K562 (cell line): ENCODE data around the gene LUC7L. TPM values are rescaled to one million over a fixed set of nuclear protein-coding genes. Genes with fewer than 3 reads are reported as not detected.

Source experiments
- ATAC-seq: fragments of 200-7000 bp; cut with Tn5 transposase; 3 replicates; pipeline ENCODE4 v1.9.1; 2020; ENCODE audit warnings: moderate library complexity
- BruUV-seq: library from RNA; stranded (reverse); fragments of 400-500 nt; replicated peaks from 2 replicates; lab custom pipeline; 2021; lab: Mats Ljungman, UMichigan
- CTCF ChIA-PET: fragments of 300-600 bp; formaldehyde crosslinking; extraction: SDS; loops from one replicate; lab custom pipeline; 2021; ENCODE audit warnings: low intra/inter-chr PET ratio; lab: Yijun Ruan, JAX
- POLR2A ChIA-PET: fragments of 300-600, 350-650 bp; sonication (Branson Sonifier 250); formaldehyde crosslinking; extraction: SDS; loops from one replicate; lab custom pipeline; 2021; ENCODE audit warnings: antibody characterized with exemption, inconsistent platforms; lab: Yijun Ruan, JAX
- DNase-seq, 4 experiments: peaks; one replicate each; pipeline versions ENCODE4 v3.0.0 to v3.0.0-alpha.2; 2011 to 2018; ENCODE audit warnings: low spot score in 3 of 4, mixed read lengths in 3 of 4; ENCODE audit errors: extremely low read depth in 1 of 4
- FAIRE-seq: peaks from 2 replicates; lab custom pipeline; 2011; peaks lifted over from hg19 to GRCh38; lab: Jason Lieb, UNC
- H2AFZ ChIP-seq: 2 replicates; pipeline ENCODE4 v1.6.0; 2011; ENCODE audit warnings: low read depth, low read length, control low read depth, inconsistent platforms
- H3K27ac ChIP-seq: fragments of 200-600 bp; 3 replicates; pipeline ENCODE4 v1.8.0; 2011; ENCODE audit warnings: low read depth, mild to moderate bottlenecking, control low read depth, inconsistent platforms, low read length, moderate library complexity, mixed read lengths; ENCODE audit errors: extremely low read depth
- H3K27me3 ChIP-seq, 2 experiments: fragments of 300-600 bp in 1 of 2; 2 replicates in 1 of 2; 3 replicates in 1 of 2; pipeline versions ENCODE4 v1.6.0 to v1.8.0; 2011; ENCODE audit warnings: inconsistent platforms in 2 of 2, low read length in 2 of 2, mild to moderate bottlenecking in 1 of 2, mixed read lengths in 1 of 2, moderate library complexity in 1 of 2; ENCODE audit not compliant: control insufficient read depth in 2 of 2, insufficient read depth in 2 of 2
- H3K36me3 ChIP-seq: fragments of 300-600 bp; 3 replicates; pipeline ENCODE4 v1.8.0; 2011; ENCODE audit warnings: mild to moderate bottlenecking, low read length, inconsistent platforms; ENCODE audit not compliant: control insufficient read depth, insufficient read depth
- H3K4me1 ChIP-seq, 2 experiments: fragments of 200-600 bp in 1 of 2; replicated peaks in 1 of 2; 2 replicates in 1 of 2; 3 replicates in 1 of 2; pipeline versions ENCODE4 v1.5.1 to v1.8.0; 2011; ENCODE audit warnings: inconsistent platforms in 2 of 2, low read length in 2 of 2, mild to moderate bottlenecking in 1 of 2, mixed read lengths in 1 of 2, moderate library complexity in 1 of 2; ENCODE audit not compliant: control insufficient read depth in 2 of 2, insufficient read depth in 2 of 2
- H3K4me2 ChIP-seq: 2 replicates; pipeline ENCODE4 v1.6.1; 2011; ENCODE audit warnings: low read length, control low read depth, inconsistent platforms, mixed read lengths; ENCODE audit not compliant: insufficient read depth
- H3K4me3 ChIP-seq: fragments of 200-600 bp; sonication (generic), shearing (Covaris generic); 2 replicates; pipeline ENCODE4 v1.5.1; 2016; ENCODE audit warnings: control low read depth, inconsistent platforms
- H3K79me2 ChIP-seq: fragments of 200-600 bp; 3 replicates; pipeline ENCODE4 v1.8.0; 2011; ENCODE audit warnings: low read length, inconsistent platforms; ENCODE audit not compliant: control insufficient read depth, insufficient read depth
- H3K9ac ChIP-seq, 2 experiments: 2 replicates each; pipeline versions ENCODE4 v1.6.0 to v1.6.1; 2011; ENCODE audit warnings: low read depth in 2 of 2, low read length in 2 of 2, control low read depth in 1 of 2, inconsistent platforms in 1 of 2, mild to moderate bottlenecking in 1 of 2, mixed read lengths in 1 of 2; ENCODE audit not compliant: insufficient read depth in 1 of 2
- H3K9me1 ChIP-seq: one replicate; pipeline ENCODE4 v1.6.0; 2011; ENCODE audit warnings: inconsistent platforms, mild to moderate bottlenecking, low read length, moderate library complexity; ENCODE audit not compliant: control insufficient read depth, insufficient read depth
- H3K9me3 ChIP-seq: replicated peaks from 2 replicates; pipeline ENCODE4 v1.5.1; 2011; ENCODE audit warnings: low read depth, low read length, inconsistent platforms; ENCODE audit not compliant: control insufficient read depth, insufficient read depth
- H4K20me1 ChIP-seq: replicated peaks from 2 replicates; pipeline ENCODE4 v1.6.1; 2011; ENCODE audit warnings: low read length, inconsistent platforms, mixed read lengths; ENCODE audit not compliant: control insufficient read depth, insufficient read depth
- DACH1 ChIP-seq: fragments of 450-650 bp; IDR thresholded peaks from 2 replicates; pipeline ENCODE4 v1.6.1; 2018; ENCODE audit not compliant: partially characterized antibody
- FOXK1 ChIP-seq: sonication (generic); formaldehyde crosslinking; IDR thresholded peaks from 2 replicates; pipeline ENCODE4 v1.8.0; 2022; ENCODE audit warnings: missing genetic modification reagents, mild to moderate bottlenecking, borderline replicate concordance
- GABPB2 ChIP-seq: fragments of 250-450 bp; sonication (Bioruptor Pico); conservative IDR thresholded peaks from 2 replicates; pipeline ENCODE4 v1.5.1; 2021; ENCODE audit warnings: mild to moderate bottlenecking
- JUN ChIP-seq, 2 experiments: sonication (generic) in 1 of 2; formaldehyde crosslinking in 1 of 2; IDR thresholded peaks; 2 replicates each; pipeline versions ENCODE4 v1.6.1 to v1.8.0; 2012 to 2022; ENCODE audit warnings: borderline replicate concordance in 2 of 2, mild to moderate bottlenecking in 2 of 2, improper control_type of control experiment in 1 of 2, low read depth in 1 of 2, low read length in 1 of 2, missing genetic modification reagents in 1 of 2
- ZNF121 ChIP-seq: sonication (generic); formaldehyde crosslinking; conservative IDR thresholded peaks from 2 replicates; pipeline ENCODE4 v1.8.0; 2022; ENCODE audit warnings: missing genetic modification reagents
- WGBS: fragments of 100-300 bp; shearing (Covaris generic); methylation state at CpG from one replicate; pipeline ENCODE4 v1.1.6; 2016; ENCODE audit warnings: low coverage, mixed read lengths; ENCODE audit not compliant: insufficient coverage; ENCODE audit errors: missing lambda C conversion rate; 5-methylcytosine and 5-hydroxymethylcytosine counted together
- in situ Hi-C: fragments of 300-500 bp; cut with MboI; formaldehyde crosslinking; loops from 4 replicates; pipeline ENCODE4 v1.15.0; 2018; ENCODE audit warnings: inconsistent platforms, mixed read lengths
- intact Hi-C: fragments of 100-400 bp; cut with micrococcal nuclease; formaldehyde crosslinking; loops from 2 replicates; pipeline ENCODE4 v1.14.2; 2022
- polyA plus RNA-seq, 8 experiments: library from polyadenylated mRNA; depleted of rRNA in 4 of 8; stranded (reverse) in 5 of 8; unstranded in 3 of 8; fragments of >200 nt; fragmentation: Nextera tagmentation in 2 of 8; fragmentation: Illumina TruSeq in 1 of 8; extraction: Ambion mirVana in 2 of 8; extraction: Trizol in 1 of 8; gene quantifications; 2 replicates each; pipeline versions ENCODE4 v1.2.1 to v1.2.3, GENCODE V29; 2011 to 2014; ENCODE audit warnings: inconsistent platforms in 1 of 8, missing spikeins in 1 of 8
- total RNA-seq, 7 experiments: library from RNA; depleted of rRNA in 6 of 7; stranded (reverse); fragments of >200 nt in 6 of 7; fragmentation: Illumina TruSeq in 2 of 7; extraction: Trizol in 2 of 7; gene quantifications; 2 replicates each; pipeline versions ENCODE4 v1.2.1 to v1.2.3, GENCODE V29; 2011 to 2021; ENCODE audit warnings: low replicate concordance in 1 of 7
- TF ChIP-seq, protein P1 (sequence below), 2 experiments: fragments of 200-800 bp in 1 of 2; sonication (Bioruptor generic) in 1 of 2; sonication (generic) in 1 of 2; formaldehyde crosslinking in 1 of 2; IDR thresholded peaks in 1 of 2; conservative IDR thresholded peaks in 1 of 2; 2 replicates each; pipeline versions ENCODE4 v1.5.0 to v1.6.1; 2016 to 2020; ENCODE audit warnings: missing compliant biosample characterization in 1 of 2, missing genetic modification characterization in 1 of 2, missing genetic modification reagents in 1 of 2
- TF ChIP-seq, protein P2 (sequence below): fragments of 450-650 bp; IDR thresholded peaks from 2 replicates; pipeline ENCODE4 v1.7.0; 2016; ENCODE audit warnings: borderline replicate concordance

LUC7L gene
- total and polyA plus RNA-seq, 9 of the 15 experiments (the other 6 are each of a cell fraction or from before 2014, with no cell fraction given): 1.7 to 93.3 (median 59.5) TPM

- Histone ChIP-seq H3K27me3 (no peaks in the 10 kb centered on the region), H3K27ac (peak overlapping the region; percentile 51; the same call in 2 of the 3 replicates), H3K4me3 (no peak overlapping the region), H3K9me3 (no peaks in the 10 kb centered on the region), H3K9ac (peak overlapping the region in 1 of 2 experiments; percentile 79; a peak in 3 of 4 replicates), H2AFZ (peak overlapping the region; percentile 45), H3K4me2 (no peak overlapping the region), H3K79me2 (peaks cover 27% of the 10 kb centered on the region), H3K9me1 (no peaks in the 10 kb centered on the region), H3K36me3 (no peaks in the 10 kb centered on the region), H3K4me1 (peaks cover 15 to 32% of the 10 kb centered on the region in 2 experiments), H4K20me1 (no peaks in the 10 kb centered on the region)
- ATAC-seq (peak; percentile 48), FAIRE-seq (peak; percentile 11), DNase-seq (peak in 2 of 4 experiments; percentile 3 to 4)
- ChIA-PET POLR2A (interaction anchor here (0.8 to 3.7 kb wide), 3 partner anchors 9 to 13 kb away, joined by 3 to 14 read pairs (median 4); no protein-coding TSS in a partner anchor), CTCF (no interaction called here)
- intact Hi-C loops: no loop called here
- no TSS peak for BruUV-seq
- in situ Hi-C loops: no loop called here
- TF ChIP-seq JUN (IDR thresholded peaks at IDR 0.05; ENCODE audit: borderline replicate concordance, low read depth, low read length) (no peak), JUN (CRISPR knock-in tag; IDR thresholded peaks at IDR 0.05; ENCODE audit: borderline replicate concordance) (no peak), FOXK1 (no peak), GABPB2 (no peak), ZNF121 (peak; percentile 92), DACH1 (no peak)
- TF ChIP-seq, protein P1, sequence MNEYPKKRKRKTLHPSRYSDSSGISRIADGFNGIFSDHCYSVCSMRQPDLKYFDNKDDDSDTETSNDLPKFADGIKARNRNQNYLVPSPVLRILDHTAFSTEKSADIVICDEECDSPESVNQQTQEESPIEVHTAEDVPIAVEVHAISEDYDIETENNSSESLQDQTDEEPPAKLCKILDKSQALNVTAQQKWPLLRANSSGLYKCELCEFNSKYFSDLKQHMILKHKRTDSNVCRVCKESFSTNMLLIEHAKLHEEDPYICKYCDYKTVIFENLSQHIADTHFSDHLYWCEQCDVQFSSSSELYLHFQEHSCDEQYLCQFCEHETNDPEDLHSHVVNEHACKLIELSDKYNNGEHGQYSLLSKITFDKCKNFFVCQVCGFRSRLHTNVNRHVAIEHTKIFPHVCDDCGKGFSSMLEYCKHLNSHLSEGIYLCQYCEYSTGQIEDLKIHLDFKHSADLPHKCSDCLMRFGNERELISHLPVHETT (CRISPR knock-in tag; conservative IDR thresholded peaks at IDR 0.05 in 1 of 2, IDR thresholded peaks at IDR 0.05 in 1 of 2): no peak
- TF ChIP-seq, protein P2, sequence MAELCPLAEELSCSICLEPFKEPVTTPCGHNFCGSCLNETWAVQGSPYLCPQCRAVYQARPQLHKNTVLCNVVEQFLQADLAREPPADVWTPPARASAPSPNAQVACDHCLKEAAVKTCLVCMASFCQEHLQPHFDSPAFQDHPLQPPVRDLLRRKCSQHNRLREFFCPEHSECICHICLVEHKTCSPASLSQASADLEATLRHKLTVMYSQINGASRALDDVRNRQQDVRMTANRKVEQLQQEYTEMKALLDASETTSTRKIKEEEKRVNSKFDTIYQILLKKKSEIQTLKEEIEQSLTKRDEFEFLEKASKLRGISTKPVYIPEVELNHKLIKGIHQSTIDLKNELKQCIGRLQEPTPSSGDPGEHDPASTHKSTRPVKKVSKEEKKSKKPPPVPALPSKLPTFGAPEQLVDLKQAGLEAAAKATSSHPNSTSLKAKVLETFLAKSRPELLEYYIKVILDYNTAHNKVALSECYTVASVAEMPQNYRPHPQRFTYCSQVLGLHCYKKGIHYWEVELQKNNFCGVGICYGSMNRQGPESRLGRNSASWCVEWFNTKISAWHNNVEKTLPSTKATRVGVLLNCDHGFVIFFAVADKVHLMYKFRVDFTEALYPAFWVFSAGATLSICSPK: no peak
- 75% methylated on average over 9 of the region's 9 CpGs for WGBS
Observed at GRCh38 chr16:245105-245504, 15.9 kb upstream of the LUC7L start.
